GM19351 (cell line): ENCODE results near the gene LGALS9.

Experiments
- ATAC-seq: cut with Tn5 transposase; IDR thresholded peaks from one replicate; pipeline ENCODE4 v1.9.1; 2021; ENCODE audit warnings: mild to moderate bottlenecking, moderate library complexity; ENCODE audit not compliant: unreplicated experiment

Gene LGALS9

DNA sequence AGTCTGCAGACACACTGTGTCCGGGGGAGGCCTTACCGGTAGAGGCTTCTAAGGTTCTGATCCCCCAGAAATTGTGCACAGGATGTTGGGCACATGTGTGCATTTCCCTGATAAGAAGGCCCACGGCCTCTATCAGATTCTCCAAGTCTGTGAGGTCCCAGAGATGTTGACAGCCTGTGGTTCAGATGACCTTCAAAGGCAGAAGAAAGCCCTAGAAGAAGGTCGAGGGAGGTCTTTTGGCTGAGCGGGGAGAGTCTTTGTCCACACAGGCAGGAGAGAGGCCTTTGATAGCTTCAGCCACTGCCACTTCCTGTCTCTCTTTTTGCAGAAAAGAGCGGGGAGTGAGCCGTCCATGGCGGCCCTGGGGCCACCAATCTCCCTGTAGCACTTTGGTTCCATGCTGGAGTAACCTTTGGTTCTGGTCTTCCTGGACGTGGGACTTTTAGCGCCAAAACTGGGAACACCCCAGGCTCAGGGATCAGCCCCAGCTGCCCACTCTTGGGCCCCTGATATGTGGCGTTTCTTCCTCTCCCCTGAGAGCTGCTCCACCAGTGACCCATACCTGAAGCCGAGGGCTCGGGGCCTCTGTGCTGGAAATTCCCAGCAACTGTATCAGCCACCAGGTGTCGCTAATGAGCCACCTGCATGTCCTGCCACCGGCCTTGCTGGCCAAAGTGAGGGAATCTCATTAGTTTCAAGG, 28.1 kb upstream of the LGALS9 start:
- no peak for ATAC-seq

DNA sequence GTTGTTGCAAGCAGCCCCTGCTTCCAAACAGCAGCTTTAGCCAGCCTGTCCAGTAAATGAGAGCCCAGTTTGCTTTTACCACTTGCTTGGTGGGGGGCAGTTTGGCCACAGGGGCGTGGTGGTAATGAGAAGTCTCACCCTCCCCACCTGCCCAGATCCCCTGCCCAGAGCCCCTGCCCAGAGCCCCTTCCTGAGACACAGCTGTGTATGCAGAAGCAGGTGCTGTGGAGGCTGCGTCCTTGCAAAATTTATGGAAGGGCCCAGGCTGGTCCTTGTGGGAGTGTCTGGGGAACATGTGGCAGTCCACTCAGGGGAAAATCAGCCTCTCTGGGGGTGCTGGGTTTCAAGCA, 27.6 kb upstream of the LGALS9 start:
- ATAC-seq = no peak

- ATAC-seq = no peak
Observed at GRCh38 chr17:27603880-27604794, 26.9 kb upstream of the LGALS9 start.

DNA sequence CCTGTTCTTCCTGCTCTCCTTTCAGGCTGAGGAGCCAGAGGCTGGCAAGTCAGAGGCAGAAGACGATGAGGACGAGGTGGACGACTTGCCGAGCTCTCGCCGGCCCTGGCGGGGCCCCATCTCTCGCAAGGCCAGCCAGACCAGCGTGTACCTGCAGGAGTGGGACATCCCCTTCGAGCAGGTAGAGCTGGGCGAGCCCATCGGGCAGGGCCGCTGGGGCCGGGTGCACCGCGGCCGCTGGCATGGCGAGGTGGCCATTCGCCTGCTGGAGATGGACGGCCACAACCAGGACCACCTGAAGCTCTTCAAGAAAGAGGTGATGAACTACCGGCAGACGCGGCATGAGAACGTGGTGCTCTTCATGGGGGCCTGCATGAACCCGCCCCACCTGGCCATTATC, 25.6 kb upstream of the LGALS9 start:
- no peak for ATAC-seq

DNA sequence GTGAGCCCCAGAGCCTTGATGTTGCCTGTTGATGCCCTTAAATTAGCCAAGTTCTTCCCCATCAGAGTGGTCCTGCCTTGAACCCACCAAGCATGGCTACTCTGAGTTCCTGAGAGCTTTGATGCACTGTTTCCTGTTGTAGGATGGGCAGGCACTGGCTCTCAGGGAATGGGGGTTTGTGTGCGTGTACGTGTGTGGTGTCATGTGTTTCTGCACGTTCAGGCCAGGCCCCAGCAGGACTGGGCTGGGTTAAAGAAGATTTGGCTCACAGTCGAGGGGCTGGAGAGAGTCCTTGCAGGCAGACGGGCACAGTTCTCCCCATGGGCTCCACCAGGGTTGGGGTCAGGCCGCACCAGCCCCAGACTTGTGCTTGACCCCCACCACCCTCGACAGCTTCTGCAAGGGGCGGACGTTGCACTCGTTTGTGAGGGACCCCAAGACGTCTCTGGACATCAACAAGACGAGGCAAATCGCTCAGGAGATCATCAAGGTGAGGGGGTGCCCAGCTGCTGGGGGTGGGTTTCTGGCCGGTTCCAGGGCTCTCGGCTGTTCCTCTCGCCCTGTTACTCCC, 23.4 kb upstream of the LGALS9 start:
- ATAC-seq = no peak

- no peak for ATAC-seq
Observed at GRCh38 chr17:27608328-27609230, 22.4 kb upstream of the LGALS9 start.

DNA sequence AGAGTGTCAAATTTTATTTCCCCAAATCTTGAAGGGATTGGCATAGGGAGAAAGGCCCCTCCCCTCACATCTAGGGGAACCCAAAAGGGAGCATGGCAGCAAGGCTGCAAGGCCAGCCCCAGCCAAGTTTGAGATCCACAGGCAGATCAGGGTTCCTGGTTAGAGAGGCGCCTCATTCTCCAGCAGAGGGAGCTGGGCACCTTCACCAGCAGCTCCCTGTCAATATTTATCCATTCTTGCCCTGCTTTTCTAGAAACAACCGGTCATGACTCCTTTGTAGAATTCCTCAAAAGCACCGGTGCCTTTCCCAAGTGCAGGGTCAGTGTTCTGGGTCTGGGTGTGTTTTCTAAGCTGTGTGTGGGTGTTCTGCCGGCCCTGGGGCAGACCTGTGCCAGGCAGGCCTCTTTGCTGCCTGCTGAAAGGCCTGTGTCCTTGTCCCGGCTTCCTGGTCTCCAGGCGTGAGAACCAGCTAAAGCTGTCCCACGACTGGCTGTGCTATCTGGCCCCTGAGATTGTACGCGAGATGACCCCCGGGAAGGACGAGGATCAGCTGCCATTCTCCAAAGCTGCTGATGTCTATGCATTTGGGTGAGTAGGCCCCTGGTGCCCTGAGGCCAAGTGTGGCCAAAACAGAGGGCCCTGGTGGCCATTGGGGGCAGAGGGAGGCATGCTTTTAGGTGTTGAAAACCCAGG, 21.2 kb upstream of the LGALS9 start:
- no peak for ATAC-seq

DNA sequence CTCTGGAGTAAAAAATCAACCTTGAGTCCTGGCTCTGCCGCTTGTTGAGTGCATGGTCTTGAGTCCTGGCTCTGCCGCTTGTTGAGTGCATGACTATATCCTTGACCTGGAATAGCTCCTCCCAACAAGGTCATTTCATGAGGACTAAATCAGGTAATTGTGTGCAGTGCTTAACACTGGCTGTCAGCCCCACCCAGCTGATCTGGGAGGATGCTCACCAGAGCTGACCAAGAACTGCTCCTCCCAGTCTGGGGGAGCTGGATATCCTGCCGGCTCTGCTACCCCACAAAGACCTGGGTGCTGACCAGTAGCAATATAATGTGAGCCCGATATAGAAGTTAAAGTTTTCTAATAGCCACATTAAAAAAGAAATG, 20.7 kb upstream of the LGALS9 start:
- no peak for ATAC-seq

- no peak for ATAC-seq
Observed at GRCh38 chr17:27612160-27612770, 18.7 kb upstream of the LGALS9 start.

DNA sequence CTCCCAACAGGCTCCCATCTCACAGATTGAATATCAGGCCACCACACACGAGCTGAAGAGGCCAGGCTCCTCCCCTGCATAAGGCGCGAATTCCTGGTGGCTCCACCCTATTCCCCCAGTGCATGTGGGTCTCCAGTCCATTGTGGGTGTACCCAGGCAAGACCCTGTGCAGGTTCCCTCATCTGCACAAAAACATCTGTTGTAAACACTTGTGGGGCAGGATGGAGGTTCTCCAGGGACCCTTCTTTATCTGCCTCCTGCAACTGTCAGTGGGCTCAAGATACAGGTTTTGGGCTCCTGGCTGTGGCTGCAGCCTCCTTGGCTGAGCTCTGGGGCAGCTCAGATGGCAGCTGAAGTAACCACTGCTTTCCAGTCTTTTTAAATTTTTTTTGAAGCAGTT, 17.6 kb upstream of the LGALS9 start:
- no peak for ATAC-seq

DNA sequence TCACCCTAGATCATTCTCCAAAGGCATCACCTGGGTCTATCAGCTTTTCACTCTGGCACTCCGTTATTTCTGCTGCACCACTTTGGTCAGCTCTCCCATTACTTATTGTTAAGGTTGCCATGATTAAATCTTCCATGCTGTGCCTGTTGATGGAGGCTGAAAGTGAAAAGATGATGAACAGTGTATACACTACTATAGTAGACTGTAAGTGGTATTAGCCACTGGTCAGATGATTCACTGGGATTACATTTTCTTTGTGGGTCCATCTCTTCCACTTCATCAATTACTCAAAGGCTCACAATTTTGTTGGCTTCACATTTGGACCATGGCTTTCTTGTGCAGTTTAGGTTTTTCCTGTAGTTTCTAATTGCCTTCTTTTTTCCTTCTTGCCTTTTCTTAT, 15.9 kb upstream of the LGALS9 start:
- no peak for ATAC-seq

- no peak for ATAC-seq
Observed at GRCh38 chr17:27616414-27616813, 14.6 kb upstream of the LGALS9 start.

DNA sequence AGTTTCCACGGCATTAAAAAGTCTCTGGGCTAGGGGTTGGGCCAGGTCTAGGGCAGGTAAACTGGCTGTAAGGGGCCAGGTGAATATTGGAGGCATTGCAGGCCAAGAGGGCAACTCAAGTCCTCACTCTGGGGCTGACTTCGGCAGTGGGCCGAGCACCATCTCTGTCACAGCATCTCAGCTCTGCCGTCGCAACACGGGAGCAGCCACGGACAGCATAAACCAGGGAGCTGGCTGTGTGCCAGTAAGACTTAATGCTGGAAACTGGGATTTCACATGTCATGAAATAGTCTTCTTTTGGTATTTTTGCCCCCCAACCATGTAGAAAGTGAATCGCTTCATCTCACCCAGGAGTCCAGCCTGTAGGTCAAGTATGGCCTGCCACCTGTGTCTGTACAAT, 12.6 kb upstream of the LGALS9 start:
- no peak for ATAC-seq

DNA sequence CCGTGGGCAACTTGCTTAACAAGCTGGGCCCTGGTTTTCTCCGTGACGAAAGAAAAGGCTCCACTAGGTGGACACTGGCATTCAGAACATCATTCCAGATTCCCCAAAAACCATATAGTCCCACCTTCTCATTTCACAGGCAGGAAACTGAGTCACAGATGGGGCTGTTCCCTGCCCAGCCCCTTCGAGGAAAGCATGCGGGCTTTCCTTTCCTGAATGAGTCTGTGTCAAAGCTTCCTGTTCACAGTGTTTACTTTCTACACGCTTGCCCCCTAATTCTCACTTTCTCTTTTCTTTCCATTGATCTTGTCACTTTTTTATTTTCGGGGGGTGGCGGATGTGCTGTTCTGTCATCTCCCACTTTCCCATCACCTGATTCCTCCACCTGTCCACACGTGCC, 10.3 kb upstream of the LGALS9 start:
- ATAC-seq = no peak

DNA sequence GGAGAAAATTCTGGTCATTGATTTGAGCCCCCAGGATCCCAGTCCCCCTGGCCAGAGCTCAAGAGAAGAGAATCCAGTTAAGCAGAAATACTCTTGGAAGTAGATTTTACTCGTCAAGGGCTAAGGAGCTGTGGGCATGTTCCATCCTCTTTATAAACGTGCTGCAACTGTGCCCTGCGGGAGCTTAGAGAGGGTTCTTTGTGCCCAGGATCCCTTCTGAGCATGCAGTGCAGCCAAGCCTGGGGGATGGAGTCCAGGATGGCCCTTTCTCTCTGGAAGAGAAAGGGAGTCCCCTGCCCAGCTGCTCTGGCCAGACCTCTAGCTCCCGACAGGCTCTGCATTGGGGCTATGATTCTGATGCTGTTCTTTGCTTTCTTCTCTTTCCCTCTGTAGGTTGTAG, 9.5 kb upstream of the LGALS9 start:
- no peak for ATAC-seq

DNA sequence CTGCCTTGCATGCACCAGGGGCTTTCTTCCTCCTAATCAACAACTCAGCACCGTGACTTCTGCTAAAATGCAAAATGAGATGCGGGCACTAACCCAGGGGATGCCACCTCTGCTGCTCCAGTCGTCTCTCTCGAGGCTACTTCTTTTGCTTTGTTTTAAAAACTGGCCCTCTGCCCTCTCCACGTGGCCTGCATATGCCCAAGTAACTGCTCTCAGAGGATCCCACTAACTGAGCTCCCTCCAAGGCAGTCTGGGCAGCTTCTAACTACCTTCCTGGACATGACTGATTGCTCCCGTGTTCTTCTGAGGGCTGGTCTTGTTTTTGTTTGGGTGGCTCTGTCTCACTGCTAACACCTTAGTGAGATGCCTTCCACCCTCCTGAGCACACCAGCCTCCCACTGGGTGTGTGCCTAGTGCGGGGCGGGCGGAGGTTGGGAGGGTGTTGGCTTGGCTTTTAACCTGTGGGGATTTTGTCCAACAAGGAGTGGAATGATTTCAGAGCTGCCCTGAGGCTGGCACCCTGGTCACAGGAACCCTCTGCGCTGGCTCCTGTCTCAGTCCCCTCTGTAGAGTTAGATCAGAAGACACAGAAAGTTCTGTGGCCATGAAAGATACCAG, 8.9 kb upstream of the LGALS9 start:
- no peak for ATAC-seq

DNA sequence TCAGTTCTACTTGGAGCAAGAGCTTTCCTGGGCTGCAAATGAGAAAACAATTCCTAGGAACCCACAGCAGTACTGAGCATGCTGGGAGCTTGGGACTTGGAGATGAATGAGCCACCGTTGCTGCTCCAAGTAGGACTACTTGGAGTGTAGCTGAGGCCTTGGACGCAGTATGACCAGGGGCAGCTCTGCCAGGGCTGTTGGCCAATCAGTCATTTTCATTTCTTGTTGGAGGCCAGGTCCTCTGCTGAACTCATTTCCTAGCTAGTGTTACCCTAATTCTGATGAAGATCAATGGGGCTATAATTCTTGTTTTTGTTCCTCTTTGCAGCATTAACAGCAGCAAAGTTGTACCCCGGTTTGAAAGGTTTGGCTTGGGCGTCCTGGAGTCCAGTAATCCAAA, 8.0 kb upstream of the LGALS9 start:
- ATAC-seq = no peak

GRCh38 chr17:27623614-27624013, 7.4 kb upstream of the LGALS9 start:
- ATAC-seq = no peak

DNA sequence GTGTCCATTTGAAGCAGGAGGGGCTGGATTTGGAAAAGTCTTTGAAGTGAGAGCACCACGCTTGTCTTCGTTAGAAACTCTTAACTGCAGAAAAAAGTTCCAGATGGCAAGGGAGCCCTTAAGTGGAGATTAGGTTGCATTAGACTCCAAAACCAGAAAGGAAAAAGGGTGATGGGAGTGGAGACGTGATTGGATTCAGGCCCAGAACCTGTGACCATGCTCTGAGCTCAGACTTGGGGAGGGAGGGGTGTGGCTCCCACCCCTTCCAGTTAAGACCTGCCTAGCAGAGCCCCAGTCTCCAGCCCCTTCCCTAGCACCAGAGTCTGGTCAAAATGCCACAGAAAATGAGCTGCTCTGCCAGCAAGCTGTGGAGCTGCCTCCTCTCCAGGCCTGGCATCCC, 6.4 kb upstream of the LGALS9 start:
- no peak for ATAC-seq

DNA sequence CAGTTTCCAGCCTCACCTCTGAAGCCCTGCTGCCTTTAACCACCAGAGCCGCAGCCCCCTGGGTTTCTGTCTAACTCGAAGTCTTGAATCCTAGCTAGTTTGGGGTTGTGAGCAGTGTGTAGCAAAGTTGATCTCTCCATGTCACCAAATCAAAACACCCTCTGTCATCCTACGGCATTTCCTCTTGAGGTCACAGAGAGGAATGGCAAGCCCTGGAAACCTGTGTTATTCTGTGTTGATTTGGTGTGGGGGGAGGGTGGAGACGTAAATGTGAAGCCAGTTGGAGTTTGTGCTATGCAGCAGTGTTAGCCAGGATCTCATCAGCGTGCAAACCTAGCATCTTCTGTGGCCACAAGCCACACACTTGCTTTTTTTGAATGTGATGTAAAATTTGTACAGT, 5.1 kb upstream of the LGALS9 start:
- no peak for ATAC-seq
